Liver (tissue), 9 donors: ENCODE measurements around the gene RNF135. TPM values are rescaled to one million over a fixed set of nuclear protein-coding genes. Genes with fewer than 3 reads are reported as not detected.
A peak's percentile ranks its signal among the peaks of the same experiment; 100 is the strongest.

ENCODE experiments used
- DNase-seq: peaks from one replicate; pipeline ENCODE4 v3.0.0-alpha.2; 2017; ENCODE audit warnings: low spot score
- H3K27ac ChIP-seq, 2 donors: one replicate each; pipeline ENCODE4 v1.7.0; 2013; ENCODE audit warnings: inconsistent platforms in 2 of 2, low read length in 2 of 2, control low read depth in 1 of 2, low read depth in 1 of 2, mild to moderate bottlenecking in 1 of 2
- H3K27me3 ChIP-seq, 4 donors: one replicate each; pipeline versions ENCODE4 v1.6.1 to v1.7.0; 2013; ENCODE audit warnings: low read length in 3 of 4, inconsistent platforms in 1 of 4, mild to moderate bottlenecking in 1 of 4, moderate library complexity in 1 of 4; ENCODE audit not compliant: control insufficient read depth in 4 of 4, insufficient read depth in 4 of 4
- H3K36me3 ChIP-seq, 4 donors: one replicate each; pipeline versions ENCODE4 v1.6.1 to v1.7.0; 2013; ENCODE audit warnings: low read length in 3 of 4, mild to moderate bottlenecking in 3 of 4, low read depth in 1 of 4, moderate library complexity in 1 of 4; ENCODE audit not compliant: control insufficient read depth in 4 of 4, insufficient read depth in 3 of 4
- H3K4me1 ChIP-seq, 4 donors: one replicate each; pipeline versions ENCODE4 v1.6.1 to v1.7.0; 2013; ENCODE audit warnings: low read length in 3 of 4, mild to moderate bottlenecking in 3 of 4, moderate library complexity in 1 of 4; ENCODE audit not compliant: control insufficient read depth in 4 of 4, insufficient read depth in 4 of 4
- H3K4me3 ChIP-seq, 3 donors: one replicate each; pipeline versions ENCODE4 v1.6.1 to v1.7.0; 2013; ENCODE audit warnings: low read length in 3 of 3, control low read depth in 1 of 3, low read depth in 1 of 3, mild to moderate bottlenecking in 1 of 3
- H3K9ac ChIP-seq, 2 donors: one replicate each; pipeline ENCODE4 v1.7.0; 2013; ENCODE audit warnings: low read length in 2 of 2, mild to moderate bottlenecking in 2 of 2, moderate library complexity in 2 of 2, control low read depth in 1 of 2, low read depth in 1 of 2
- H3K9me3 ChIP-seq, 4 donors: one replicate each; pipeline versions ENCODE4 v1.6.1 to v1.7.0; 2013; ENCODE audit warnings: low read length in 3 of 4; ENCODE audit not compliant: control insufficient read depth in 4 of 4
- CTCF ChIP-seq: fragments of 150-350 bp; IDR thresholded peaks from 2 replicates; pipeline ENCODE4 v1.5.1; 2017; ENCODE audit warnings: improper control_type of control experiment, low read depth, low read length; ENCODE audit not compliant: missing input control
- EGR1 ChIP-seq, 2 donors: IDR thresholded peaks; 2 replicates each; pipeline ENCODE4 v1.6.1; 2016 to 2018; ENCODE audit warnings: antibody characterized with exemption in 2 of 2, low read depth in 2 of 2
- FOXA1 ChIP-seq: IDR thresholded peaks from 2 replicates; pipeline ENCODE4 v1.6.1; 2016; ENCODE audit warnings: antibody characterized with exemption
- FOXA2 ChIP-seq: IDR thresholded peaks from 2 replicates; pipeline ENCODE4 v1.6.1; 2016; ENCODE audit warnings: antibody characterized with exemption
- GABPA ChIP-seq, 2 donors: IDR thresholded peaks in 1 of 2; conservative IDR thresholded peaks in 1 of 2; 2 replicates each; pipeline ENCODE4 v1.6.1; 2016; ENCODE audit warnings: antibody characterized with exemption in 2 of 2, mild to moderate bottlenecking in 1 of 2, moderate library complexity in 1 of 2
- HNF4A ChIP-seq, 2 donors: conservative IDR thresholded peaks; 2 replicates each; pipeline ENCODE4 v1.6.1; 2016; ENCODE audit warnings: antibody characterized with exemption in 2 of 2, mild to moderate bottlenecking in 2 of 2
- HNF4G ChIP-seq: IDR thresholded peaks from 2 replicates; pipeline ENCODE4 v1.6.1; 2016; ENCODE audit warnings: antibody characterized with exemption
- JUND ChIP-seq, 2 donors: IDR thresholded peaks; 2 replicates each; pipeline ENCODE4 v1.6.1; 2016; ENCODE audit warnings: antibody characterized with exemption in 2 of 2
- MAX ChIP-seq: IDR thresholded peaks from 2 replicates; pipeline ENCODE4 v1.6.1; 2016; ENCODE audit warnings: antibody characterized with exemption
- NR2F2 ChIP-seq: IDR thresholded peaks from 2 replicates; pipeline ENCODE4 v1.6.1; 2016; ENCODE audit warnings: antibody characterized with exemption
- RAD21 ChIP-seq, 2 donors: IDR thresholded peaks; 2 replicates each; pipeline ENCODE4 v1.6.1; 2016; ENCODE audit warnings: antibody characterized with exemption in 2 of 2, mild to moderate bottlenecking in 2 of 2
- REST ChIP-seq: IDR thresholded peaks from 2 replicates; pipeline ENCODE4 v1.6.1; 2016; ENCODE audit warnings: antibody characterized with exemption, mild to moderate bottlenecking
- RXRA ChIP-seq, 2 donors: IDR thresholded peaks; 2 replicates each; pipeline ENCODE4 v1.6.1; 2017 to 2018; ENCODE audit warnings: antibody characterized with exemption in 2 of 2, mild to moderate bottlenecking in 1 of 2
- SP1 ChIP-seq: IDR thresholded peaks from 2 replicates; pipeline ENCODE4 v1.6.1; 2018; ENCODE audit warnings: antibody characterized with exemption, mild to moderate bottlenecking
- TAF1 ChIP-seq: conservative IDR thresholded peaks from 2 replicates; pipeline ENCODE4 v1.6.1; 2016; ENCODE audit warnings: antibody characterized with exemption, mild to moderate bottlenecking
- YY1 ChIP-seq: IDR thresholded peaks from 2 replicates; pipeline ENCODE4 v1.6.1; 2016; ENCODE audit warnings: antibody characterized with exemption, mild to moderate bottlenecking
- ZBTB33 ChIP-seq: IDR thresholded peaks from 2 replicates; pipeline ENCODE4 v1.6.1; 2016; ENCODE audit warnings: antibody characterized with exemption
- WGBS: extraction: QIAGEN DNeasy Blood & Tissue Kit; methylation state at CpG from one replicate; pipeline ENCODE4 v1.1.7; 2013; 5-methylcytosine and 5-hydroxymethylcytosine counted together
- polyA plus RNA-seq, 2 donors: library from polyadenylated mRNA; stranded (reverse) in 1 of 2; unstranded in 1 of 2; fragments of 200-250 nt in 1 of 2; fragments of >200 nt in 1 of 2; fragmentation: Nextera tagmentation in 1 of 2; extraction: Ambion mirVana in 1 of 2; gene quantifications; one replicate each; pipeline versions ENCODE4 v1.2.1 to v1.2.3, GENCODE V29; 2013 to 2015
- total RNA-seq, 2 donors: library from RNA; depleted of rRNA; stranded (reverse); fragments of >200 nt; gene quantifications; one replicate each; pipeline ENCODE4 v1.2.3, GENCODE V29; 2014
- TF ChIP-seq, protein P1 (sequence below): IDR thresholded peaks from 2 replicates; pipeline ENCODE4 v1.6.1; 2016; ENCODE audit warnings: antibody characterized with exemption
- donor health status: healthy.
- donor health status: healthy.
- donor health status: healthy.
- donor health status: healthy.
- donor health status: healthy.

The RNF135 gene
- total and polyA plus RNA-seq, 4 donors = 3.4 to 5.5 (median 3.7) TPM

DNA sequence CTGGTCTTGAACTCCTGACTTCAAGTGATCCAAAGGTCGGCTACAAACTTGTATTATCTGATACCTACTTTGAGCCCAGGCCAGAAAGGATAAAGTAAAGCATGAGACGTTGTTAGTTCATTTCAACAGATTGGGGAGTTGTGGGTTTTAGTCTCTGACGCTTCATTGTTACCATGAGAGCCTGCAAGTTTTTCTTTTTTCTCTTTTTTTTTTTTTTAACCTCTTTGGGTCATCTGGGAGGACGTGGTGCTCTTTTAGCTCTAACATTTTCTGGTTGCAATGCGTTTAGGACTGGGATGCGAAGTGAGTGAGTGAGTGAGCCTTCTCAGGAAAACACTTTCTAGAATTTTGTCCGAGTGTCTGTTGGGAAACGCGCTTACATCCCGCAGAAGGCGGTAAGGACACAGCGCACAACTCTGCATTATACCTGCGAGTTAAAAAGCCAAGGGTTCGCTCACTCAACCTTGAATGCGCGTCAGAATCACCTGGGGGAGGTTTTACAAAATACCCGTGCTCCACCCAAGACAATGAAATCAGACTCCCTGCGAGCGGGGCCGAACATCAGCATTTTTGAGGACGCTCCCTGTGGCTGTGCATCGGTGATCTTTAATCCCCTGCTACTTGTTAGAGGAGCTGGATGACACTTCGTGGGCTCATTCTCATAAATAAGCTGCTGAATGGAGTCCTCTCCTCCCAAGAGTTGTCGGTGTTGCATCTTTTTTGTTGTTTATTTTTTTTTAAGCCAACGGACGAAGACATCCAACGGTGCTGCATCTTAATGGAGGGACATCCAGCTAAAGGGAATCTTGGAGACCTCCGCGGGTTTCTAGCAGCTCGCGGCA is 629 bp upstream of the RNF135 start:
- TF ChIP-seq TAF1 (peak; percentile 50), MAX (no peak), RXRA (IDR thresholded peaks at IDR 0.05) (peak in 1 of 2 donors; percentile 65), HNF4G (no peak), CTCF (no peak), RAD21 (IDR thresholded peaks at IDR 0.05) (peak in 1 of 2 donors; percentile 74)
- TF ChIP-seq, protein P1, sequence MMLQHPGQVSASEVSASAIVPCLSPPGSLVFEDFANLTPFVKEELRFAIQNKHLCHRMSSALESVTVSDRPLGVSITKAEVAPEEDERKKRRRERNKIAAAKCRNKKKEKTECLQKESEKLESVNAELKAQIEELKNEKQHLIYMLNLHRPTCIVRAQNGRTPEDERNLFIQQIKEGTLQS = no peak
- no peak for DNase-seq
- WGBS = 28% methylated on average over 31 of the region's 31 CpGs
- peak overlapping the region; percentile 85 to 96 for H3K27ac ChIP-seq
- H3K9ac ChIP-seq = peak overlapping the region; percentile 4 to 33
- H3K4me3 ChIP-seq = peak overlapping the region; percentile 44 to 63 (median 59)
- H3K4me1 ChIP-seq = no peaks in the 10 kb centered on the region
- no peaks in the 10 kb centered on the region for H3K27me3 ChIP-seq
- peaks cover 0 to 2% (median 0%) of the 10 kb centered on the region in 4 donors for H3K9me3 ChIP-seq
- H3K36me3 ChIP-seq = no peaks in the 10 kb centered on the region

DNA sequence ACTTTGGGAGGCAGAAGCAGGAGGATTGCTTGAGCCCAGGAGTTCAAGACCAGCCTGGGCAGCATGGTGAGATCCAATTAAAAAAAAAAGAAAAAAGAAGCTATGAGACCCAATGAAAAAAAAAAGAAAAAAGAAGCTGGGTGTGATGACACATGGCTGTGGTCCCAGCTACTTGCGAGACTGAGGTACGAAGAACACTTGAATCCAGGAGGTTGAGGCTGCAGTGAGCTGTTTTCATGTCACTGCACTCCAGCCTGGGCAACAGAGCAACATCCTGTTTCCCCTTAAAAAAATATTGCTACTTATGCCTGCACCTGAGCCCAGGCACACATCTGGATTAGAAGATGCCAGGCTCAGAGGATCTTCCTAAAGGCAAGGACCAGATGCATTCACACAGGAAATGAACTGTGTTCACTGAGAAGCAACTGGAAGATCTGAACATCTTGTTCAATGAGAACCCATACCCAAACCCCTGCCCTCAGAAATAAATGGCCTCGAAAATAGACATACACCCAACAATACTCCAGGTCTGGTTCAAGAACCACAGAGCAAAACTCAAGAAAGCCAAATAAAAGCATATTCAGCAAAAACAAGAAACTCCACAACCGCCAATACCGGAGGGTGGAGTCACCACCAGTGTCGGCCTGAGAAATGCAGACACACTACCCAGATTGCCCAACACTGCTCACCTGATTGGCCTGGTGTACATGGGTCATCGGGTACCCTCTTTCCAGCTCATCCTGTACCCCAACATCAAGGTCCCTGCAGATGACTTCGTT is 4.4 kb downstream of the RNF135 start:
- no peaks in the 10 kb centered on the region for H3K36me3 ChIP-seq
- no peak overlapping the region for H3K9ac ChIP-seq
- H3K4me1 ChIP-seq = no peaks in the 10 kb centered on the region
- H3K4me3 ChIP-seq = no peak overlapping the region
- no peak for DNase-seq
- H3K27ac ChIP-seq = no peak overlapping the region
- WGBS = 90% methylated on average over 8 of the region's 8 CpGs
- no peaks in the 10 kb centered on the region for H3K27me3 ChIP-seq
- TF ChIP-seq TAF1 = no peak
- no peak for TF ChIP-seq EGR1 (IDR thresholded peaks at IDR 0.05; ENCODE audit: low read depth in 2 of 2)
- TF ChIP-seq ZBTB33 = no peak
- no peak for TF ChIP-seq HNF4A (conservative IDR thresholded peaks at IDR 0.05)
- TF ChIP-seq YY1 = no peak
- TF ChIP-seq HNF4G = no peak
- no peak for TF ChIP-seq FOXA1
- no peak for TF ChIP-seq CTCF
- no peak for TF ChIP-seq JUND (IDR thresholded peaks at IDR 0.05)
- no peak for TF ChIP-seq RXRA (IDR thresholded peaks at IDR 0.05)
- no peak for TF ChIP-seq RAD21 (IDR thresholded peaks at IDR 0.05)
- no peak for TF ChIP-seq GABPA (IDR thresholded peaks at IDR 0.05 in 1 of 2, conservative IDR thresholded peaks at IDR 0.05 in 1 of 2)
- TF ChIP-seq, protein P1 = no peak
- TF ChIP-seq NR2F2 = no peak
- no peak for TF ChIP-seq REST
- no peak for TF ChIP-seq MAX
- no peak for TF ChIP-seq FOXA2
- no peak for TF ChIP-seq SP1
- peaks cover 0 to 2% (median 0%) of the 10 kb centered on the region in 4 donors for H3K9me3 ChIP-seq
